MM.1S (cell line): ENCODE data around the gene TM4SF5.

ENCODE experiments used
- DNase-seq: peaks from one replicate; pipeline ENCODE4 v3.0.0-alpha.2; 2015
- H2AFZ ChIP-seq: fragments of 300-600 bp; sonication (generic); 2 replicates; pipeline ENCODE4 v1.6.0; 2016; ENCODE audit warnings: antibody characterized with exemption, low read length
- H3F3A ChIP-seq: fragments of 300-600 bp; sonication (generic); 2 replicates; pipeline ENCODE4 v1.6.1; 2016; ENCODE audit warnings: mild to moderate bottlenecking, antibody characterized with exemption, low read length, moderate library complexity, mixed read lengths; ENCODE audit not compliant: insufficient read depth
- H3K27ac ChIP-seq: fragments of 300-600 bp; sonication (generic); 2 replicates; pipeline ENCODE4 v1.5.1; 2016; ENCODE audit warnings: mild to moderate bottlenecking, low read length
- H3K27me3 ChIP-seq: fragments of 300-600 bp; sonication (generic); replicated peaks from 2 replicates; pipeline ENCODE4 v1.6.0; 2016; ENCODE audit warnings: low read length; ENCODE audit not compliant: insufficient read depth
- H3K36me3 ChIP-seq: fragments of 300-600 bp; sonication (generic); replicated peaks from 2 replicates; pipeline ENCODE4 v1.6.1; 2016; ENCODE audit warnings: mild to moderate bottlenecking, low read length, mixed read lengths; ENCODE audit not compliant: insufficient read depth
- H3K4me1 ChIP-seq: fragments of 300-600 bp; sonication (generic); 2 replicates; pipeline ENCODE4 v1.6.1; 2016; ENCODE audit warnings: low read length, mixed read lengths
- H3K4me2 ChIP-seq: fragments of 300-600 bp; sonication (generic); 2 replicates; pipeline ENCODE4 v1.6.0; 2016; ENCODE audit warnings: low read depth, low read length
- H3K4me3 ChIP-seq: fragments of 300-600 bp; sonication (generic); 2 replicates; pipeline ENCODE4 v1.5.1; 2016; ENCODE audit warnings: low read length, mixed read lengths
- H3K79me2 ChIP-seq: fragments of 300-600 bp; sonication (generic); 2 replicates; pipeline ENCODE4 v1.6.1; 2016; ENCODE audit warnings: mixed run types, low read length, mixed read lengths
- H3K9ac ChIP-seq: fragments of 300-600 bp; sonication (generic); 2 replicates; pipeline ENCODE4 v1.6.1; 2016; ENCODE audit warnings: low read length, mixed read lengths
- H3K9me2 ChIP-seq: fragments of 300-600 bp; sonication (generic); replicated peaks from 2 replicates; pipeline ENCODE4 v1.6.1; 2016; ENCODE audit warnings: mild to moderate bottlenecking, low read length, mixed read lengths; ENCODE audit not compliant: insufficient read depth
- H3K9me3 ChIP-seq: fragments of 300-600 bp; sonication (generic); replicated peaks from 2 replicates; pipeline ENCODE4 v1.6.1; 2016; ENCODE audit warnings: mild to moderate bottlenecking, low read length, mixed read lengths; ENCODE audit not compliant: insufficient read depth
- H4K20me1 ChIP-seq: fragments of 300-600 bp; sonication (generic); 2 replicates; pipeline ENCODE4 v1.6.1; 2016; ENCODE audit warnings: mild to moderate bottlenecking, low read length, moderate library complexity, mixed read lengths; ENCODE audit not compliant: insufficient read depth
- EZH2 ChIP-seq: fragments of 300-600 bp; sonication (generic); optimal IDR thresholded peaks from 2 replicates; pipeline ENCODE3; 2017; ENCODE audit warnings: low read depth, mild to moderate bottlenecking, antibody characterized with exemption, low read length, mixed read lengths
- EZH2phosphoT487 ChIP-seq: fragments of 300-600 bp; sonication (generic); IDR thresholded peaks from 2 replicates; pipeline ENCODE4 v1.6.1; 2018; ENCODE audit warnings: antibody characterized with exemption, low read length
- TF ChIP-seq, protein P1 (sequence below): fragments of 300-600 bp; sonication (generic); IDR thresholded peaks from 2 replicates; pipeline ENCODE4 v1.5.1; 2016; ENCODE audit warnings: antibody characterized with exemption, low read length, mixed read lengths

Gene TM4SF5

DNA sequence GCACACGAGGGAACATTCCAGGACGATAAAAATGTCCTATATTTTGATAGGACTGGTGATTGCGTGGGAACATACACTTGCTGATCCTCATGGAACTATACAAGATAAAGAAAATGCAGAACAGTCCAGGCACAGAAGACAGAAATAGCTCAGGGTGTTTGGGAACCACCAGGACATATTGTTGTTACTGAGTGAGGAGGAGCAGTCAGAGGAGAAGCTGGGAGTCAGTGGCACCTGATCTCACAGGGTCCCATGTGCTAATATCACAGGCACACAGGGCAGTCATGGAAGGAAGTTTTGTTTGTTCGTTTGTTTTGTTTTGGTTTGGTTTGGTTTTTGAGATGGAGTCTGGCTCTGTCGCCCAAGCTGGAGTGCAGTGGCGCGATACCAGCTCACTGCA lies 41.0 kb downstream of the TM4SF5 start:
- H3K9me3 ChIP-seq = no peaks in the 10 kb centered on the region
- H3K4me2 ChIP-seq = no peak overlapping the region
- no peaks in the 10 kb centered on the region for H3K36me3 ChIP-seq
- H3K9me2 ChIP-seq = no peaks in the 10 kb centered on the region
- no peak overlapping the region for H3K4me3 ChIP-seq
- TF ChIP-seq, protein P1, sequence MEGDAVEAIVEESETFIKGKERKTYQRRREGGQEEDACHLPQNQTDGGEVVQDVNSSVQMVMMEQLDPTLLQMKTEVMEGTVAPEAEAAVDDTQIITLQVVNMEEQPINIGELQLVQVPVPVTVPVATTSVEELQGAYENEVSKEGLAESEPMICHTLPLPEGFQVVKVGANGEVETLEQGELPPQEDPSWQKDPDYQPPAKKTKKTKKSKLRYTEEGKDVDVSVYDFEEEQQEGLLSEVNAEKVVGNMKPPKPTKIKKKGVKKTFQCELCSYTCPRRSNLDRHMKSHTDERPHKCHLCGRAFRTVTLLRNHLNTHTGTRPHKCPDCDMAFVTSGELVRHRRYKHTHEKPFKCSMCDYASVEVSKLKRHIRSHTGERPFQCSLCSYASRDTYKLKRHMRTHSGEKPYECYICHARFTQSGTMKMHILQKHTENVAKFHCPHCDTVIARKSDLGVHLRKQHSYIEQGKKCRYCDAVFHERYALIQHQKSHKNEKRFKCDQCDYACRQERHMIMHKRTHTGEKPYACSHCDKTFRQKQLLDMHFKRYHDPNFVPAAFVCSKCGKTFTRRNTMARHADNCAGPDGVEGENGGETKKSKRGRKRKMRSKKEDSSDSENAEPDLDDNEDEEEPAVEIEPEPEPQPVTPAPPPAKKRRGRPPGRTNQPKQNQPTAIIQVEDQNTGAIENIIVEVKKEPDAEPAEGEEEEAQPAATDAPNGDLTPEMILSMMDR = no peak
- no peak for TF ChIP-seq EZH2
- H3K27me3 ChIP-seq = no peaks in the 10 kb centered on the region
- H3K79me2 ChIP-seq = no peaks in the 10 kb centered on the region
- no peaks in the 10 kb centered on the region for H3F3A ChIP-seq
- H4K20me1 ChIP-seq = no peaks in the 10 kb centered on the region
- no peak overlapping the region for H3K27ac ChIP-seq
- DNase-seq = no peak
- no peak overlapping the region for H2AFZ ChIP-seq
- no peak overlapping the region for H3K9ac ChIP-seq
- H3K4me1 ChIP-seq = no peaks in the 10 kb centered on the region

DNA sequence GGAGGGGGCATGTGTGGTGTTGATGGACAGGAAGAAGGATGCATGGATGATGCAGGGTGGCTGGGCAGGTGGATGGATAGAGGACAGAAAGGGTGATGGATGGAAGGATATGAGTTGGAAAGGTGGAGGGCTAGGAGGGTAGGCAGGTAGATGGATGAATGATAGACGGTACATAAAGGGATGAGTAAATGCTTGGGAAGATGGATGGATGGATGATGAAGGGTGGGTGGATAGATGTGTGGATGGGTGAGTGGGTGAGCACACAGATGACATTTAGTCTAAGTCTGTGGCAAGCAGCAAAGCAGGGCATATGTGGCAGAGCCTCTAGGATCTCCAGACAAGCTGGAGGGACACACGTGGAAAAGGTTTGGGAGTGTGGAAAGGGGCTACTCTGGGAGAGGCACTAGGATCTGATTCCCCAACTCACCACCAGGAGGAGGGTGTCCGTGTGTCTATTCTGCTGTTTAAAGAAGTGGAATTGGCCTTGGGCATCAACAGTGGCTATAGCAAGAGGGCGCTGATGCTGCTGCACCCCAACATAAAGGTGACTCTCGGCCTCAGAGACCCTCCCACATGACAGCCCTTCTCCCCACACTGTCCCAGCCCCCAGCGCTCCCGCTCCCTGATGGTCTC lies 43.5 kb downstream of the TM4SF5 start:
- H4K20me1 ChIP-seq = no peaks in the 10 kb centered on the region
- no peak overlapping the region for H3K9ac ChIP-seq
- H3K27me3 ChIP-seq = no peaks in the 10 kb centered on the region
- no peaks in the 10 kb centered on the region for H3K4me1 ChIP-seq
- H2AFZ ChIP-seq = no peak overlapping the region
- H3K9me3 ChIP-seq = no peaks in the 10 kb centered on the region
- no peaks in the 10 kb centered on the region for H3F3A ChIP-seq
- H3K4me2 ChIP-seq = no peak overlapping the region
- H3K9me2 ChIP-seq = no peaks in the 10 kb centered on the region
- no peak for DNase-seq
- no peak overlapping the region for H3K4me3 ChIP-seq
- no peaks in the 10 kb centered on the region for H3K36me3 ChIP-seq
- TF ChIP-seq, protein P1 = no peak
- TF ChIP-seq EZH2 (no peak), EZH2phosphoT487 (no peak)
- H3K79me2 ChIP-seq = no peaks in the 10 kb centered on the region
- no peak overlapping the region for H3K27ac ChIP-seq

DNA sequence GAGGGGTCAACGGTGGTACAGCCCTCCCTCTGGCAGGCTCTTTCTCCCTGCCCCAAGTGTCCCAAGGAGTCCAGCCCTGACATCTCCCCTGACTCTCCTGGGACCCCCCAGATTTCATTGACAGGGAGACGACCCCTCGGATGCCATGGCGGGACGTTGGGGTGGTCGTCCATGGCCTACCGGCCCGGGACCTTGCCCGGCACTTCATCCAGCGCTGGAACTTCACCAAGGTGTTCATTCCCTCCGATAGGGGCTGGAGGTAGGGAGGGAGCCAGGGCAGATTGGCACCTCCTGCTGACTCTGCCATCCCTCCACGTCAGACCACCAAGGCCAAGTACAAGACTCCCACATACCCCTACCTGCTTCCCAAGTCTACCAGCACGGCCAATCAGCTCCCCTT lies 45.1 kb downstream of the TM4SF5 start:
- H3K27me3 ChIP-seq = no peaks in the 10 kb centered on the region
- no peak overlapping the region for H3K4me2 ChIP-seq
- H3K4me3 ChIP-seq = no peak overlapping the region
- TF ChIP-seq EZH2phosphoT487 (no peak), EZH2 (no peak)
- TF ChIP-seq, protein P1 = no peak
- H3K79me2 ChIP-seq = no peaks in the 10 kb centered on the region
- H3F3A ChIP-seq = no peaks in the 10 kb centered on the region
- DNase-seq = no peak
- H3K27ac ChIP-seq = no peak overlapping the region
- no peaks in the 10 kb centered on the region for H3K4me1 ChIP-seq
- H3K9ac ChIP-seq = no peak overlapping the region
- no peaks in the 10 kb centered on the region for H3K36me3 ChIP-seq
- no peaks in the 10 kb centered on the region for H3K9me3 ChIP-seq
- H4K20me1 ChIP-seq = no peaks in the 10 kb centered on the region
- H3K9me2 ChIP-seq = no peaks in the 10 kb centered on the region
- no peak overlapping the region for H2AFZ ChIP-seq
